RWPE1 (cell line): ENCODE measurements around the gene HCFC1.
"Not testable (repeated sequence)": the region's sequence is repeated elsewhere in the genome, so short reads cannot be mapped to it uniquely, and the experiment has no call there.

Source experiments
- CTCF ChIA-PET: fragments of 350-600 bp; sonication (Branson Sonifier 250); formaldehyde crosslinking; extraction: SDS; loops from one replicate; lab custom pipeline; 2021; lab: Yijun Ruan, JAX
- POLR2A ChIA-PET: fragments of 400-600 bp; formaldehyde crosslinking; extraction: SDS; loops from one replicate; lab custom pipeline; 2020; ENCODE audit warnings: antibody characterized with exemption; ENCODE audit not compliant: low non-redundant PET; lab: Yijun Ruan, JAX
- DNase-seq: peaks from one replicate; pipeline ENCODE4 v3.0.0; 2012; ENCODE audit warnings: low spot score
- H3K27ac ChIP-seq: fragments of 450-650 bp; 2 replicates; pipeline ENCODE4 v1.5.1; 2017
- TF ChIP-seq, protein P1 (sequence below): fragments of 450-650 bp; conservative IDR thresholded peaks from 2 replicates; pipeline ENCODE4 v1.5.1; 2017; ENCODE audit warnings: low read depth, mild to moderate bottlenecking

HCFC1 gene

DNA sequence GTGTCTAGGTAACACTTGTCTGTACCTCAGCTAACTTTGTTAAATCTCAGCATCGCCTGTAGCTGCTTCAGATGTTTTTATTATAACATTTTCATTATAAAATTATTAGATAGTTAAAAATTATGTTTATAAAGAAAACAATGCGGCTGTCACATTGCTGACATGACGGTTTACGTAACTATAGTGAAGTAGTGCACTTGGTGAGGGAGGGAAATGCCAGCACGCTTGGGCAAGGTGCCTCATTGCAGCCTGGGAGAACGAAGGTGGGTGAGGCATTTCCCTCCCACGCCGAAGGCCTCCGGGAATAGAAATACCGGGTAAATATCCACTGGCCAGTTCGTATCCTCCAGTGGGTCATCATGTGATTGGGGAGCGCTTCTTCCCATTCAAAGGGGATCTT is 16.9 kb upstream of the HCFC1 start:
- no peak overlapping the region for H3K27ac ChIP-seq
- DNase-seq = no peak
- POLR2A ChIA-PET = no interaction called here
- TF ChIP-seq, protein P1, sequence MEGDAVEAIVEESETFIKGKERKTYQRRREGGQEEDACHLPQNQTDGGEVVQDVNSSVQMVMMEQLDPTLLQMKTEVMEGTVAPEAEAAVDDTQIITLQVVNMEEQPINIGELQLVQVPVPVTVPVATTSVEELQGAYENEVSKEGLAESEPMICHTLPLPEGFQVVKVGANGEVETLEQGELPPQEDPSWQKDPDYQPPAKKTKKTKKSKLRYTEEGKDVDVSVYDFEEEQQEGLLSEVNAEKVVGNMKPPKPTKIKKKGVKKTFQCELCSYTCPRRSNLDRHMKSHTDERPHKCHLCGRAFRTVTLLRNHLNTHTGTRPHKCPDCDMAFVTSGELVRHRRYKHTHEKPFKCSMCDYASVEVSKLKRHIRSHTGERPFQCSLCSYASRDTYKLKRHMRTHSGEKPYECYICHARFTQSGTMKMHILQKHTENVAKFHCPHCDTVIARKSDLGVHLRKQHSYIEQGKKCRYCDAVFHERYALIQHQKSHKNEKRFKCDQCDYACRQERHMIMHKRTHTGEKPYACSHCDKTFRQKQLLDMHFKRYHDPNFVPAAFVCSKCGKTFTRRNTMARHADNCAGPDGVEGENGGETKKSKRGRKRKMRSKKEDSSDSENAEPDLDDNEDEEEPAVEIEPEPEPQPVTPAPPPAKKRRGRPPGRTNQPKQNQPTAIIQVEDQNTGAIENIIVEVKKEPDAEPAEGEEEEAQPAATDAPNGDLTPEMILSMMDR = no peak
- CTCF ChIA-PET = no interaction called here

DNA sequence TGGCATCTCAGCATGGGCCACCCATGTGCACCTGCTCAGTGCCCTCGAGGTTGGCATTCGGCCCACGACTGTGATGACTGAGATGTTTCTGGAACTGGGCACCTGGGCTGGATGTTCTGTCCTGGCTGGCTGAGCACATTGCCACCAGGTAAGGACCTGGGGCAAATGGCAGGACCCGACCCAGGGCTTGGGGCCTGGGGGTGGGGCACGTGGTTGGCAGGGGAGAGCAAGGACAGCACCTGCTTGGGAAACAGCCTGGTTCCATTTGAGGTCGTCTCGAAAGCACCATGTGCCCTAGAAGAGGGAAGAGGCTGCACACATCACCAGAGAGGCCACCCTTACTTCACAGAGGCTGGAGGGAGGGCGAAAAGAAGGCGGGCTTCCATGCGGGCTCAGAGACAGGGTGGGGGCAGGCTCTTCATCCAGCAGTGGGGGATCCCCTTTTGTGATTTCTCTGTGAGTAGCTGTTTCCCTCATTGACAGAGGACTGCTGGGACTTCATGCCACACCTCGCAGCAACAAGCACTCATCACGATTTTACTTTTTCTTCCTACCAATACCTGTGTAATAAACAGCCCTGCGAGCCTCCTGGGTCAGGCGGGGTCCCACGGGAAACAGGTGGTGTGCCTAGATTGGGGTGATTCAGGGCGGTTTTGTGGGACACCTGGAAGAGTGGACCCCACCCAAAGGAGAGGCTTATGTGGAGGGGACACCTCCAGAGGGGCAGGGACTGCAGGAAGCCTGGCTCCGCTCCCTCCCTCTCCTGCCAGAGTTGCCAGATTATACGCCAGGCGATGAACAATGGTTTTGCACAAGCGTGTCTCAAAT is 12.9 kb upstream of the HCFC1 start:
- TF ChIP-seq, protein P1 = no peak
- peak overlapping the region; percentile 47; the same call in 1 of the 2 replicates for H3K27ac ChIP-seq
- POLR2A ChIA-PET = no interaction called here
- DNase-seq = no peak
- CTCF ChIA-PET = no interaction called here

DNA sequence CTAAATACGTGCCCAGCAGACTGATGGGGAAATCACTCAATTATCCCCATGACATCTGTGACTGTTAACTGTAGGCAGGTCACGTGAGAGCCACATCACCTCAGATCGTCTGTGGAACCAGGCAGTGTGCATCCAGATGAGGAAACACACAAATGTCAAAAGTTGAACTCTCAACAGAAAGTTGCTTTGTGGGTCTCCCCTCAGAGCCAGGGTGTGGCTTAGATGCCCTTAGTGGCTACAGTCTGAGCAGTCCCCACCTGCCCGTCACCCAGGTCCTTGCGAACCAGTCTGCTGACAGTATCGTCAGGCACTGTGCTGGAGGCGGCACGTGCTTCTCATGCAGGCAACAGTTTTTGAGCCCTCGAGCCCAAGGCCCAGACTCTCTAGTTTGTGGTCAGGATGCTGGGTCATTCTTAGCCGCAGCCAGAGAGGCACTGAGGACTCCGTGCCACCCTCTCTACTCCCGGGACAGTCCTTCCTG is 11.7 kb upstream of the HCFC1 start:
- H3K27ac ChIP-seq = no peak overlapping the region
- ChIA-PET POLR2A (no interaction called here), CTCF (no interaction called here)
- TF ChIP-seq, protein P1 = no peak
- DNase-seq = no peak

DNA sequence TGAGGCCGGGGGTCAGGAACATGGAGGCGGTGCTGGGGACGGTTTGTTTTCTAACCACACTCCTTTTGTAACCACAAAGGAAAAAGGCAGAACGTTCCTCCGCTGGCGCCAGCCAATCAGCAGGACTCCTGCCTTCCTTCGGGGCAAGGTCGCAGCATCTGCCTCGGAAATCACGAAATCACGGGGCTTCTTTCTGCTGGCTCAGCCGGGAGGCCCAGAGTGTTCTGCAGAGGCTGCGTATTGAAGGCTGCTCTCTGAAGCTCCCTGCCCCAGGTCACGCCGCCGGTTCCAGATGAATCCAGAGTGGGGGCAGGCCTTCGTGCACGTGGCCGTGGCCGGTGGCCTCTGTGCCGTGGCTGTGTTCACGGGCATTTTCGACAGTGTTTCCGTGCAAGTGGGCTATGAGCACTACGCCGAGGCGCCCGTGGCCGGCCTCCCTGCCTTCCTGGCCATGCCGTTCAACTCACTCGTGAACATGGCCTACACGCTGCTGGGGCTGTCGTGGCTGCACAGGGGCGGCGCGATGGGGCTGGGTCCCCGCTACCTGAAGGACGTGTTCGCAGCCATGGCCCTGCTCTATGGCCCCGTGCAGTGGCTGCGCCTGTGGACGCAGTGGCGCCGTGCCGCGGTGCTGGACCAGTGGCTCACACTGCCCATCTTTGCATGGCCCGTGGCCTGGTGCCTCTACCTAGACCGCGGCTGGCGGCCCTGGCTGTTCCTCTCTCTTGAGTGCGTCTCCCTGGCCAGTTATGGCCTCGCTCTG is 10.3 kb upstream of the HCFC1 start:
- CTCF ChIA-PET = no interaction called here
- no peak overlapping the region for H3K27ac ChIP-seq
- POLR2A ChIA-PET = no interaction called here
- TF ChIP-seq, protein P1 = no peak
- no peak for DNase-seq

DNA sequence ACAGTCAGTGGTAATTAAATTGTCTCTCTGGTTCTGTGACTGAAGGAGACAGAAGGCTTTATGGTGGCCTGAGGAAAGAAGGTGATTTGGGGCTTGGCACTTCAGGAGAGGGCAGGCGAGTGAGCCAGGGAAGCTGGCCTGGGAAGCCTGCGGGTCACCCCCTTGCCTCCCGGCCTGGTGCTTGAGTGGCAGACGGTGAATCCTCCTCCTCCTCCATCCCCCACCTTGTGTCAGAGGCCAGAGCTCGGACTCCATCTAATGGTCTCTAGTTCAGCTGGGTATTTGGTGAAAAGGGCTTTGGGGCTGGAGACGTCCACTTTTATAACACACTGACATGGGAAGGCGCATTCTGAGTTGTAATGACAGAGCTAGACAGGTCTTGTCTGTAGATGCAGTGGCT is 9.6 kb upstream of the HCFC1 start:
- ChIA-PET CTCF (no interaction called here), POLR2A (no interaction called here)
- TF ChIP-seq, protein P1 = no peak
- no peak for DNase-seq
- no peak overlapping the region for H3K27ac ChIP-seq

DNA sequence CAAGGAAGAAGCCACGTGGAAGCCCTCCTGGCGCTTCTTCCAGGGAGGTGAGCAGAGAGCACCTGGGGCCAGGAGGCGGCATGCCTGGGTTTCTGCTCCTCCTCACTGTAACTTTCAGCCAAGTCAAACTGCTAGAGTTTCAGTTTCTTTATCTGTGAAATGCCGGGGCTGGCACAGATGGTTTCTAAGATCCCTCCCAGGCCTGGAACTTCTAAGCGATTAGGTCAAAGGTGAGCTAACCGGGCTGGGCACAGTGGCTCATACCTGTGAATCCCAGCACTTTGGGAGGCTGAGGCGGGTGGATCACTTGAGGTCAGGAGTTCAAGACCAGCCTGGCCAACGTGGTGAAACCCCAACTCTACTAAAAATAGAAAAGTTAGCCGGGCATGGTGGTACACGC is 8.8 kb upstream of the HCFC1 start:
- DNase-seq, H3K27ac ChIP-seq, CTCF ChIA-PET: not testable (repeated sequence)
- POLR2A ChIA-PET = interaction anchor here (0.5 kb wide), 1 partner anchor 22 kb away, joined by 8 read pairs; no protein-coding TSS in a partner anchor
